Measurements from ENCODE around the gene MXRA8. TPM values are rescaled to one million over a fixed set of nuclear protein-coding genes. Genes with fewer than 3 reads are reported as not detected.

Gene MXRA8
- polyA plus RNA-seq, 4 donors, result 164 to 219 (median 209) TPM

DNA sequence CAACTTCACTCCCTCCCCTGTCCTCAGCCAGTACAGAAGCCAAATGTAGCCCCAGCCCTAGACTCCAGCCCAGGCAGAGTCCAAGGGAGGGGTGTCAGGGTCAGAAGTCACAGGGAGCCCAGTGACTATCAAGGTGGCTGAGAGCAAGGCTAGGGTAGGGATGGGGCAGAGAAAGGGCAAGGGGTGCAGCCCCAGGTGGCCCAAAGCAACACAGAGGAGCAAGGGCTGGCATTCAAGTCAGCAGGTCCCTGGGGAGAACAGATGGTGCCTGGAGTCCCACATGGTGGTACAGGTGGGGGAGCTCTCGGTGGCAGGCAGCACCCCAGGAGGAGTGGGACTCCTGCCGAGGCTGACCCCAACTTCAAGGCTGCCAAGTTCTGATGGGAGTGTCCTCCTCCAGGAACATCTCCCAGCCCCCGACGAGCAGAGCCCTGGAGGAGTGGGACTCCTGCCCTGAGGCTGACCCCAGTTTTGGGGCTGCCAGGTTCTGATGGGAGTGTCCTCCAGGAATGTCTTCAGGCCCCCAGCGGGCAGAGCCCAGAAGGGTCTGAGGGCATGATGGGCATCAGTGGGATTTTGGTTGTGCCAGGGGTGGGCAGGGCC is 5.5 kb downstream of the MXRA8 start:
- DNase-seq (ENCODE audit: low read depth in 4 of 4, low spot score in 2 of 4), result no peak

DNA sequence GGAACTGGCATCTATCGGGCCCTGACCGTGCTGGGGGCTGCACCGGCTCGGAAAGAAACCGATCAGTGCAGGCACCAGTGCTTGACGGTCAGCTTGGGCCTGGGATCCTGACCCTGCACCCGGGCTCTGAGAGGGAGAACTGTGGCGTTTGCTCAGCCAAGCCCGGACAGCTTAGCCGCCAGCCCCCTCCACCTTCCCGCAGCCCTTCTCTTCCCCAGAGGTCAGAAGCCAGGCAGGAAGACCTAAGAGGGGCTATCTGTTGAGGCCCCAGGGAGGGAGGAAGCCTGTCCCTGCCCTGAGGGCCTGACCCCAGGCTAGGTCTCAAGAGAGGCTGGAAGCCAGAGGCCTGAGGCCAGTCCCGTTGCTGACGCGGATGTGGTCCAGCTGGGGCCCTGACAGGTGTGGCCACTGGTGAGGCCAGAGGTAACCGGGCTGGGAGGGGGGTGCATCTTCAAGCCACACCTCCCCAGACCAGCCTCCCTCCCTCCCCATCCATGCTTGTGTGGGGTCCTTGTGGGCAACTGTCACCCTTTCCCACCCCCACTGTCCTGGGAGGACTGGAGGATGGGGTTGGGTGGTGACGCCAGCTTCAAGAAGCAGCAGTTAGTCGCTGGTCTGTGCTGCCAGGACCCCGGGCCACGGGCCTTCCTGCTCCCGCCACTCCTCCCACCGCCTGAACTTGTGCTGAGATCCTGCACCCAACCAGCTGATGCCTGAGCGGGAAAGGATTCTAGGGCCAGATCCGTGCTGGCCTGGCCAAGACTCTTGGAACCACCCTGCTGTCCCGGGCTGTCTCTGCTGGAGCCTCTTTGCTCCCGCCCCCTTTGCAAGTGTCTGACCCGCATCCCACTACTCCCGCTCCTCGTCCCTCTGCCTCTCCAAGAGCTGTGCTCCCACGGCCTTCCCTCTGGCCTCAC is 6.6 kb downstream of the MXRA8 start:
- no peak for DNase-seq (ENCODE audit: low read depth in 4 of 4, low spot score in 2 of 4)

DNA sequence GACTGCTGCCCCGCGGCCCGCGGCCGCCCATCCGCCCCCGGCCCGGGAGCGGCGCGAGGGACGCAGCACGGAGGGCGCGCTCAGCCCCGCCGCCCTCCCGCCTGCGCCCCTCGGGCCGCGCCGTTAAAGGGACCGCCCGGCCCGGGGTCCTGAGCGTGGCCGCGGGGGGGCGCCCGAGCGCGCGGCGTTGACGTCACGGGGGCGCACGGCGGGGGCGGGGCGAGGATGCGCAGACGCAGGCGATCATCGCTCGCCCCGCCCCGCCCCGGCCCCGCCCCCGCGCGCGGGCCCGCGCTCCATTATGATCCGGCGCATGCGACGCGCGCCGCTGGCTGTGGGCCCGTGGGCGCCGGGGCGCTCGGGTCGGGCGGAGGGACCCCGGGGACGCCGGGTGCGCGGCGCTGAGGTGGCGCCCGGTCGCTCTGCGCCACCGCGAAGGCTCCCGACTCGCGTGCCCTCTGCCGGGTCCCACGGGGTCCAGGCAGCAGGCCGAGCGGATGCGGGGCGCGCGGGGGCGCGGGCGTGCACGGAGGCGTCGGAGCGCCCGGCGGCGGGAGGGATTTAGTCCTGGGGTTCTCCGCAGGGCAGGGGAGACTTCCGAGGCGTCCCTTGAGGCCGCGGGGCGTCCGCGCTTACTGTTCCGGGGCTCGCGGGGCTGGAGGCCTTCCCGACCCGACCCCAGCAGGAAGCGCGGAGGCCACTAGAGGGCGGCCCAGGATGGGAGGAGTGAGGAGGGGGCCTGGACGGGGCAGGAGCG is 8.9 kb downstream of the MXRA8 start, which contains the start of gene DVL1:
Gene DVL1, minus strand, starts transcription at position 163 of the 757 bp plus-strand sequence. CDS start 353 bp downstream, outside the sequence.
- DNase-seq (ENCODE audit: low read depth in 4 of 4, low spot score in 2 of 4), result no peak

DNA sequence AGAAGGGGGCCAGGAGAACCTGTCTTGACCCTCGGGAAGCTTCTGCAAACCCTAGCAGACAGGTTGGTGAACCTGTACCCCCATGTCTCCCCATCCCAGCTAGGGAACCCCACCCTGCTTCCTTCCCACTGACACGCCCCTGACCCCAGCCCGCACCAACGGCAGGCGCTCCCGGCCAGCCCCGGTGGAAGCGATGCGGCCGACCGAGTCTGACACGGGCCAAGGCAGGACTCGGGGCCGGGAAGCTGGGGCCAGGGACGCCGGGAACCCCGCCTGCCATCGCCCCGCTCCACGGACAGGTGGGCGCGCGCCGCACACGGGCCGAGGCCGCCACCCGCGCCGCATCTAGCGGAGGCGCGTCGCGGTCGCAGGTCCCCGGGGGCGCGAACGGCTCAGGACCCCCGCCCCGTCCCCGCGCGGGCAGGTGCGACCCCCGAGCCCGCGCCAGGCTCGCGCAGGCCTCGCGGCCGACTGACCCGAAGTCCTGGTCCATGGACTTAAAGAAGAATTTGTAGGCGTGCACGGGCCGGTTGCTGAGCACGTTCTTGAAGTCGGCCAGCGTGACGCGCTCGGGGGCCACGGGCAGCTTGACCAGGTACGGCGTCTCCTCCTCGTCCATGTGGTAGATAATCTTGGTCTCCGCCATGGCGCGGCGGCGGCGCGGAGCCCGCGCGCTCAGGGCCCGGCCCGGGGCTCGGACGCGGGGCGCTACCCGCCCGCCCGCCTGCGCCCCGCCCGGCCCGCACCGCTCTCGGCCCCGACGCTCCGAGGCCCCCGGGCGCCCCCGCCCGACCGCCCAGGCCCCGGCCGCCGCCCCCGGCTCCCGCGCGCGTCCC is 9.7 kb downstream of the MXRA8 start:
- DNase-seq (ENCODE audit: low read depth in 4 of 4, low spot score in 2 of 4), result no peak

DNA sequence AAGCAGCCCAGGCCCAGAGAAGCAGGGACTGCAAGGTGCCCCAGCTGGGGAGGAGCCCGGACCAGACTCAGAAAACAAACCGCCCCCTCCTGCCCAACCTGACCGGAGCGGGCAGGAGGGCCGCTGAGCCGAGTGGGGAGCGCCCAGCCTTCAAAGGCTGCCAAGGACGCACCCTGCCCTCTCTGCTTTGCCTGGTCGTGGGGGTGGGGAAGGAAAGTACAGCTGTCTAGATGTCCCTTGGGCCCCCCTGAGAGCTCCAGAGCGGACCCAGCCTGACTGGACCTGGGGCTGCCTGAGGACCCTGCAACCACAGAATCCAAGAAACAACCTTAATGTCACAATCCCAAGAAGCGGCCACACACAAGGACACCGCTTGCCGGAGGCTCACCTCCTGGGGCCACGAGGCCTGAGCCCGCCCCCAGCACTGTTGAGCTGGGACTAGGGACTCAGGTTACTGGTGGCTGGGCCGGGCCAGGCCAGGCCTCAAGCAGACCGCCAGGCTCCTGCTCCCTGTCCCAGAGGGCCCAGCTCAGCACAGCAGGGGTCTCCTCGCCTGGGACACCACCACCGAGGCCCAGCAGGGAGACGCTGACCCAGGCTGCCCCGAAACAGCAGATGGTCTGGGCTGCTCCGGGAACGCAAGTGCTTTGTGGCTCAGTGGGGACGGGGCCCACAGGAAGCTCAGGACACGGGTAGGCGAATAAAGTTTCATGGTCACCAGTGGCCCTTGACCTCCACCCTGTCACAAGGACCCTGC is 10.5 kb downstream of the MXRA8 start:
- no peak for DNase-seq (ENCODE audit: low read depth in 4 of 4, low spot score in 2 of 4)

DNA sequence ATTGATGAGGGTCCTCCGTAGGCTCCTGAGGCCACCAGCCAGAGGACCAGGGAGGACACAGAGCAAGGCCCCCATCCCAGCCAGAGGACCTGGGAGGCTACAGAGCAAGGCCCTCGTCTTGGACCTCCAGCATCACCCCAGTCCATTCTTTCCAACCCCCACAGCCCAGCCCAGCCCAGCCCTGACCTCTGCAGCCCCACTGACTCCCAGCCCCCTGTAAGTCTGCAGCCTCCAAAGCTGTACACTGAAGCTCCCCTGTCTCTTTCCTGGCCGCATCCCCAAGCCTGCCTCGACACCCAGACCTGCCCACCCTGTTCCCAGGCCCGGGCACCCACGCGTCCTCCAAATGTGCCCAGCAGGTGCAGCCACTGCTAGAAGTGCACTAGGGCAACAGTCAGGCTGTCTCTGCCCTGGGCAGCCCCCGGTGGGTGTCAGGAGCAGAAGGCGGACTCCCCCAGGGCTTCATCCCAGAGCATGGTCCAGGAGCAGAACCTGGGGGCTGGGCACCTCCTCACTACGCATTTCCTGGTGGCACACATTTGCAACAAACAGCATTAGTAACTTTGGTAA is 11.2 kb downstream of the MXRA8 start:
- DNase-seq (ENCODE audit: low read depth in 4 of 4, low spot score in 2 of 4), result no peak

DNA sequence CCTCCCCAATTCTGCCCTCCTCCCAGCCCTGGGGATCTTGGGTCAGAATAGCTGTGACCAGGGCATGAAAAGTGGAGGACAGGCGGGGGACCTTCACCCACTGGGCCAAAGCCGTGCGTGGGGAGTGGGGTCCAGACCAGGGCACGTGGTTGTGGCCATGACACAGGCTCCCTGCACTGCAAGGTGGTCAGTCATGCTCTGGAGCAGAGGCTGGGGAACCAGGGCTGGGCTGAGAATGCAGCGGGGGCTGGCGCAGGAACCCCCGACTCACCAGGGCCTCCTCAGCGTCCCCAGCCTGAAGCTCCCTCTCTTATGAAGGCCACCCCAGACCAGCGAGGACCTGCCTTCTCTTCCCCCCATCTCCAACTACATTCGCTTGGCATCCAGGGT is 11.9 kb downstream of the MXRA8 start:
- DNase-seq (ENCODE audit: low read depth in 4 of 4, low spot score in 2 of 4), result no peak

DNA sequence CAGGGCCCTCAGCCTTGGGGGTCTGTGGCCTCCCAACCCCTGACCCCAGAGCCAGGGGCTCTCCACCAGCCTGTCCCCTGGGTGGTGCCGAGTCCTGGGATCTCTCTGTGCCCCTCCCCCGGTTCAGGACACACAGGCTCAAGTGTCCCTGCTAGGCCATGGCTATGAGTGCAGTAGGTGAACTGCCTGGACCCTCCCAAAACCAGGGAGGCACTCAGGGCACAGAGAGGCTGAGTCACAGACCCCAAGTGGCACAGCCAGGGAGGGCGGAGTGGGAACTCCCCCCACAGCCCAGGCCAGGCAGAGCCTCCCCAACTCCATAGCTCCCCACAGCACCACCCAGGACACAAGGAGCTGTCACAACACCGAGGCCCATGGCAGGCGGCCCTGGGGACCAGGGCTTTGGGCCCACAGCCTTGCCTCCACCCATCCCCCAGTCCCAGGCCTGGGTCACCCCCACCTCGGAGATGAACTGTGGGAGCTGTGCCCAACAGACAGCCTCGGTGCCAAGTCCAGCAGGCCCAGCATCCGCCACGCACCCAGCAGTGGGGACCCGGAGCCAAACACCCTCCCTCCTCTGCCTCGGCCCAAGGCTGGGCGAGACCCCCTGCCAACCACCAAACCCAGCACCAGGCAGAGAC is 12.4 kb downstream of the MXRA8 start:
- DNase-seq (ENCODE audit: low read depth in 4 of 4, low spot score in 2 of 4), result no peak

DNA sequence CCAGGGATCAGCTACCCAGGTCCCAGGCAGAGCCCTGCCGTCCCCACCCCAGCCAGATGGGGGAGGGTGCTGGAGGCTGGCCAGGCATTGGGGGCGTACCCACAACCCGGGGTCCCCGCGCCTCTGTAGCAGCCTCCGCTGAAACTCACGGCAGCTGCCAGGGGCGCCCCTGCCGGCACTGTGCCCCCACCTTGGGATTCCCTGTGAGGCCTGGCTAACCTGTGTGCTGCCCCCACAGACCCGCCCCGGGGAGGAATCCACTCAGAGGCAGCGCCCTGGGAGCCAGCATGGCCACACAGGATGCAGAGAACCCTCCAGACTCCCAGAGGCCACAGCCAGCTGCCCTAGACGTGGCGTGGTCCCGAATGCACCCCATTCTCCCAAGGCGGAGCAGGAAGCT is 13.0 kb downstream of the MXRA8 start:
- DNase-seq (ENCODE audit: low read depth in 4 of 4, low spot score in 2 of 4), result no peak

DNA sequence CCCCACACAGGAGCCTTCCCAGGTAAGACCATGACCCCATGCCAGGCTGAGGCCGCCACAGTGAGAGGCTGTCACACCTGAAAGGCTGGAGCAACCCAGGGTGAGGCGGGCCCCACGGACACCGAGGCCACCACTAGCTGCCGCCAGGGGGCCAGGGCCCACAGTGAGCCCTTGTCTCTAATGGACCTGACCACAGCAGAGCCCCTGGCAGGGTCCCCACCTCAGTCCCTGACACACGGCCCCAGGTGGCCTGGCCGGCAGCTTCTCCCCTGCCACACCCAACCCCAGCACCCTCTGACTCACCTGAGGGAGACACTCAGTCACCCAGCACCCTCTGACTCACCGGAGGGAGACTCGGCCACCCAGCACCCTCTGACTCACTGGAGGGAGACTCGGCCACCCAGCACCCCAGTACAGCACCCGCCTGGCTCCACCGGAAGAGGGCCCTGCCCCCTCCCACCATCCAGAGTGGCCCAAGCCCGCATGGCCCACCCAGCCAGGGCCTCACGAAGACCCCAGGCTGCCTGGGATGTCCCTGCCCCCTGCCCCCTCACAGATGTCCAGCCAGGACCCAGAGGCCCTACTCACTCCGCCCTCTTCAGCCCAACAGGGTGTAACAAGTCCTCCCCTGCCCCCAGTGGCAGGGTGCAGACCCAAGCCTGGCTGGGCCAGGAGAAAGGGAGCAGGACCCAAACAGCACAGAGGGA is 13.5 kb downstream of the MXRA8 start:
- no peak for DNase-seq (ENCODE audit: low read depth in 4 of 4, low spot score in 2 of 4)

DNA sequence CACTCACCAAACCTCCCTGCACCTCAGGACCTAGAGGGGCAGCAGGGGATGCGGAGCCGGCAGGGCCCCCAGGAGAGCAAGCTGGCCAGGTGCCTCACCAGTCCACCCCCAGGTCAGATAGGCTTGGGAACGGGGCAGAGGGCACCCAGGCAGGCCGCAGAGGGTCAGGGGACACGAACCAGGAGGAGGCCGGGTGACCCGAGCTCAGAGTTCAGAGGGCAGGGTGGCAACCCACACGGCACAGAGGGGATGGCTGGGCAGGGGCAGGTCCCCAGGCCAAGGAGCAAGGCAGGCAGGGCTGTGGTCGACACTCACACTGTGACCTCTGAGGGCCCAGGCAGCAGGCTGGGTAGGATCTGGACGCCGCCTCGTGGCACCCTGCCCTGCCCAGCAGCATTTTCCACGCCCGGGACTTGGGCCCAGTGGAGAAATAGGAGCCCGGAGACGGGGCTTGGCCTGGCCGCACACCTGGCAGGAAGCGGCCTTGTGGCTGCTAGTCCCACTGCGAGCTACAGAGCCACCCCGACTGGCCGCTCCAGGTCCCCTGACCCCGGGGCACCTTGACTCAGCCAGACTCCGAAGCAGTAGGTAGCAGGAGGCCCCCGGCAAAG is 14.4 kb downstream of the MXRA8 start:
- no peak for DNase-seq (ENCODE audit: low read depth in 4 of 4, low spot score in 2 of 4)

DNA sequence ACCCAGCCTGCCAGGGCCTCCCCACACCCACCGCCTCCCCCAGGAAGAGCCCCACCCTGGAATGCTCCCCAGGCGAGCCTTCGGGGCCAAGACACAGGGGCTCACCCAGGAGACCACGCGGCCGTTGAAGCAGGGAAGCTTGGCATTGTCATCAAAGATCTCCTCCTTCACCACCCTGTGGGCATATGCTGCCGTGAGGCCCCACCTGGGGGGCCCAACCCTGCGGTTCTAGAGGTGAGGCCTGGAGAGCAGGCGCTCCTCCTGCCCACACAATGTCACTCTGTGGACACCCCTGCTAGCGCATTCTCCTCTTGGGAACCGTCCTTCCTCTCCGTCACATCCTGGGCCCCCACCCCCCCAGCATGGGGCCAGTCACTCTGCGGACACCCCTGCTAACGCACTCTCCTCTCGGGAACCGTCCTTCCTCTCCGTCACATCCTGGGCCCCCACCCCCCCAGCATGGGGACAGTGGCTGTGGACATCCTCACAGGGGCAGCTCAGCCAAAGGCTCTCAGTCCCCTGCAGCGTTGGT is 15.7 kb downstream of the MXRA8 start:
- DNase-seq (ENCODE audit: low read depth in 4 of 4, low spot score in 2 of 4), result no peak

DNA sequence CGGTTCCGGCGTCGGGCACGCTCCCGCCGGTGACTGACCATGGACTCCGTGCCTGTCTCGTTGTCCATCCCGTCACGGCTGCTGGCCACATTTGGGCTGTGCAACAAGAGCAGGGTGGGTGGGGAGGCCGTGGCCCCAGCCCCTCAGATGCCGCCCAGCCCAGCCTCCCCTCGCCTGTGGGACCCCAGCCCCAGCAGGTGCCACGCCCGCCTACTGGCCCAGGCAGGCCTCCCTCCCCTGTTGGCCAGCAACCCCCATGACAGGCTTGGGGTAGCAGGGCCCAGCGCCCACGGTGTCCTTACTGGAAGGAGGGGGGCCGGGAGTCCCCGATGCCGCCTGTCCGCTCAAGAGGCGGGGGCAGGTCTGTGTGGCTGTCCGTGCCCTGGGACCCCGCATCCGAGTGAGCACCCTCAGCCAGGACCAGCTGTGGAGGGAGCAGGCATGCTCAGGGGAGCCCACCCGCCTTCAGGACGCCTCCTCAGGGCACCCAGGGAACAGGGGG is 16.2 kb downstream of the MXRA8 start:
- no peak for DNase-seq (ENCODE audit: low read depth in 4 of 4, low spot score in 2 of 4)

DNA sequence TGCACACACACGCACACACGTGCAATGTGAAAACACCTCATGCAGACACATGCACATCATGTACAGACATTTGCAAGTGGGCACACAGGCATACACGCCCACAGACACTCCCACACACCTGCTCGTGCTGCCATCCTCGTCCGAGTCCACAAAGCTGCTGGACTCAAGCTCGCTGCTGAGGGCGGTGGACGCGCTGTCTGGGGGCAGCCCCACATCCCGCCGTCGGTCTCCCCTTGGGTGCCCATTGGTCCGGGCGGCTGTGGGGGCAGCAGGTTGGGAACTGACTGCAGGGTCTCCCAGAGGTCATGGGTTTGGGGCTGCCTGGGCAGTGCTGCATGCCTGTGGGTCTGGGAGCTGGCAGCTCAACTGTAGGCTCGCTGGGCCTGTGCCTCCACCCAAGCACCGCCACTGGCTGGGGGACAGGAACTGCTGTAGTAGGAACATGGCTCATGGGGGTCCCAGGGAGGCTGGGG is 16.8 kb downstream of the MXRA8 start:
- DNase-seq (ENCODE audit: low read depth in 4 of 4, low spot score in 2 of 4), result no peak

DNA sequence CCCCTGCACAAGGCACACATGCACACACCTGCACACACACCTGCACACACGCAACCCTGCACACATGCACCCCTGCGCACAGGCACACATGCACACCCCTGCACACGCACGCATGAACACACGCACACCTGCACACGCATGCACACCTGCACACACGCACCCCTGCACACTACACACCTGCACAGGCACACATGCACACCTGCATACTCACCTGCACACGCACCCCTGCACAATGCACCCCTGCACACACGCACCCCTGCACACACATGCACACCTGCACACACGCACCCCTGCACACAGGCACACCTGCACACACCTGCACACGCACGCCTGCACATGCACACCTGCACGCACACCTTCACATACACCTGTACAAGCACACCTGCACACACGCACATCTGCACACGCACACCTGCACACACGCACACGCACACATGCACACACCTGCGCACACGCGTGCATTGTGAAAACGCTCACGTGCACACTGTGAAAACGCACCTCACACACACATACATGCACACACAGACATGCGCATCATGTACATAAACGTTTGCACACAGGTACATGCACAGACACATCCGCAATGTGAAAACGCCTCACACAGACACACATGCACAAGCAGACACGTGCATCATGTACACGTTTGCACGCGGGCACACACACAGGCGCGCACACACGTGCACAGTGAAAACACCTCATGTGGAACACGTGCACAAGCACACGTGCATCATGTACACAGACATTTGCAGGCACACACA is 17.4 kb downstream of the MXRA8 start:
- no peak for DNase-seq (ENCODE audit: low read depth in 4 of 4, low spot score in 2 of 4)

DNA sequence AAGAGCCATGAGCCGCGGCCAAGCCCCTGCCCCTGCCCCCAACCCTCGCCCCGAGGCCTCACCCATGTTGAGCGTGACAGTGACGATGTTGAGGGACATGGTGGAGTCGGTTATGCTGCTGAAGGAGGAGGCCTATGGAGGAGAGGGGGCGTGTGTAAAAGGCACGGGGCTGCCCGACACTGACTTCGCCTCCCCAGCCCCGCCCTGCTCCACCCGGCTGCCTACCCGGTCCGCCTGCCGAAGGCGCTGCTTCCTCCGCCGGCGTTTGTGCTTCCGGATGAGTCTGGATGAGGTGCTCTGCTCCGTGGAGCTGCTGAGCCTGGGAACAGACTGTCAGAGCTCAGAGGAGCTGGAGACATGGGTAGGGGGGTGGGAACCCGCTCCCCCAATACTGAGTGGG is 18.2 kb downstream of the MXRA8 start:
- DNase-seq (ENCODE audit: low read depth in 4 of 4, low spot score in 2 of 4), result no peak

DNA sequence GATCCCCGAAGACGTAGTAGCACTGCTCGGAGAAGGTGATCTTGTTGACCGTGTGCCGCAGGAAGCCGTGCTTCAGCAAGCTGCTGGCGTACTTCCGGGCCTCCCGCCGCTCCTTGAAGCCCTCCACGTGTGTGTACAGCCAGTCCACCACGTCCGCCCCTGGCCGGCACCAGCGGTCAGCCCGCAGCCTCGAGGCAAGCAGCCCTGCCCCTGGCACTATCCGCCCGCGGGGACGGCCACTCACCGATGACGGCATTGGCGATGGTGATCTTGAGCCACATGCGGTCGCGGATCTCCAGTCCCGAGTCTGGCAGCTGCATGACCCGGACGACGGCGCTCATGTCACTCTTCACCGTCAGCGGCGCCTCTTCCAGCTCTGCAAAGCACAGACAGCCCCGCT is 20.1 kb downstream of the MXRA8 start:
- DNase-seq (ENCODE audit: low read depth in 4 of 4, low spot score in 2 of 4), result no peak
